8988T (cell line): Measurements from ENCODE around the gene ASPSCR1.

ENCODE experiments used
- DNase-seq: peaks from one replicate; pipeline ENCODE4 v3.0.0; 2011

ASPSCR1 gene, protein sequence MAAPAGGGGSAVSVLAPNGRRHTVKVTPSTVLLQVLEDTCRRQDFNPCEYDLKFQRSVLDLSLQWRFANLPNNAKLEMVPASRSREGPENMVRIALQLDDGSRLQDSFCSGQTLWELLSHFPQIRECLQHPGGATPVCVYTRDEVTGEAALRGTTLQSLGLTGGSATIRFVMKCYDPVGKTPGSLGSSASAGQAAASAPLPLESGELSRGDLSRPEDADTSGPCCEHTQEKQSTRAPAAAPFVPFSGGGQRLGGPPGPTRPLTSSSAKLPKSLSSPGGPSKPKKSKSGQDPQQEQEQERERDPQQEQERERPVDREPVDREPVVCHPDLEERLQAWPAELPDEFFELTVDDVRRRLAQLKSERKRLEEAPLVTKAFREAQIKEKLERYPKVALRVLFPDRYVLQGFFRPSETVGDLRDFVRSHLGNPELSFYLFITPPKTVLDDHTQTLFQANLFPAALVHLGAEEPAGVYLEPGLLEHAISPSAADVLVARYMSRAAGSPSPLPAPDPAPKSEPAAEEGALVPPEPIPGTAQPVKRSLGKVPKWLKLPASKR

DNA sequence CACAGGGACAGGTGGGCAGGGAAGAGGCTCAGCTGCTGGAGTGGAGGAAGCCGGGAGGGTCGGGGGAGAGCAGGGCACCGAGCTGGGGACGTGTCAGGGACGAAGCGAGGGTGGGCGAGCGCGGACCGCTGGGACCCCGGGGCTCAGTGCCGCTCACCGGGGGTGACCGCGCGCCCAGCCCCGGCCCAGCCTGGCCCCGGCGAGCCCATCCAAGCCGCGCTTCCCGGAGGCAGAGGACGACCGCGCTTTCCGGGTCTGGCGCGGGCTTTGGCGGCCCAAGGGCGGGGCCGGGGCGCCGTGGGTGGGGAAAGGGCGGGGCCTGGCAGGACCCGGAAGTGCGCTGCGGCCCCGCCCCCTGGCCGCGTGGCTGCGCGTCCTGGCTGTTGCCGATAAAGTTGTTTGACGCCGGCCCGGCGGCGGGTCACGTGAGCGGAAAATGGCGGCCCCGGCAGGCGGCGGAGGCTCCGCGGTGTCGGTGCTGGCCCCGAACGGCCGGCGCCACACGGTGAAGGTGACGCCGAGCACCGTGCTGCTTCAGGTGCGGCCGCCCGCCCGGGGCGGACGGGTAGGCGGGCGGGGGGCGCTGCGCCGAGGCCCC, at the start of gene ASPSCR1:
TSS of gene ASPSCR1 (plus strand) at position 419 of the 598 bp plus-strand sequence. CDS start at position 437, 18 bp downstream.
- peak; percentile 58 for DNase-seq

DNA sequence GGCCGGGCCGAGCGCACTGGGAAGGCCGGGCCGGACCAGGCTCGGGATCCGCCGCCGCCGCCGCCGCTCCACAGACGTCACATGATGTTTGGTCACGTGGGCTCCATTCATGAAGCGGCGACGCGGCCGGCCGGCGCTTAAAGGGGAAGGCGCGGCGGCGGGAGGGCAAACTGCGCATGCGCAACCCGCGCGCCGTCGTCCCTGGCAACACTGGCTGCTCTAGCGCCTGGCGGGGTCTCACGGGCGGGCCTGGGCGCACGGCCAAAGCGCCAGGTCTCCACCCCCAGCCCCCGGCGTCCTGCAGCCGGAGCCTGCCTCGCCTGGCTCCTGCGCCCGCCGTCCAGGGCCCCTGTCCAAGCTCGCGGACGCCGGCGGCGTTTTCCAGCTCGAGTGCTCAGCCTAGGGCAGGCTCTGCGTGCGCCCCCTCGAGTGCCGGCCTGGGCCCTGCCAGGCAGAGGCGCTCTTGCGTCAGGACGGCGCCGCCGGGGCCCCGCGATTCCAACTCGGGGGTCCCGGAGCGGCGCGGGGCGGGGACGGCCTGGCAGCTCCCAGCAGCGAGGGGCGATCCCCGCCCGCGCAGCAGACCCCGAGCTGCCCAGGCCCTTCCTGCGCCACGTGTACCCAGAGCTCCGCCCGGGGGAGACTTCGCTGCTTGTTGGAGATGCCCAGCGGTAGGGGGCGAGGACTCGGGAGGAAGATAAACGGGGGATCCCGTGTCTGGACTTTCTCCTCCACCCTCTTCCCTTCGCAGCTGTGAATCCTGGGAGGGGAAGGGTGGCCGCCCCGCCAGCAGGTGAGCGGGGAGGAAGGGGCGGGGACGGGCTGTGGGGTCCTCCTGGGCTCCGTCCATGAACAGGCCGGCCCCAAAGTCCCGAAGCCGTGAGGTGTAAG, 49.5 kb upstream of the ASPSCR1 start, which contains the start of gene MAFG:
TSS of gene MAFG (minus strand) at position 83 of the 891 bp plus-strand sequence. CDS start 4,550 bp downstream, outside the sequence.
- DNase-seq: peak; percentile 96

DNA sequence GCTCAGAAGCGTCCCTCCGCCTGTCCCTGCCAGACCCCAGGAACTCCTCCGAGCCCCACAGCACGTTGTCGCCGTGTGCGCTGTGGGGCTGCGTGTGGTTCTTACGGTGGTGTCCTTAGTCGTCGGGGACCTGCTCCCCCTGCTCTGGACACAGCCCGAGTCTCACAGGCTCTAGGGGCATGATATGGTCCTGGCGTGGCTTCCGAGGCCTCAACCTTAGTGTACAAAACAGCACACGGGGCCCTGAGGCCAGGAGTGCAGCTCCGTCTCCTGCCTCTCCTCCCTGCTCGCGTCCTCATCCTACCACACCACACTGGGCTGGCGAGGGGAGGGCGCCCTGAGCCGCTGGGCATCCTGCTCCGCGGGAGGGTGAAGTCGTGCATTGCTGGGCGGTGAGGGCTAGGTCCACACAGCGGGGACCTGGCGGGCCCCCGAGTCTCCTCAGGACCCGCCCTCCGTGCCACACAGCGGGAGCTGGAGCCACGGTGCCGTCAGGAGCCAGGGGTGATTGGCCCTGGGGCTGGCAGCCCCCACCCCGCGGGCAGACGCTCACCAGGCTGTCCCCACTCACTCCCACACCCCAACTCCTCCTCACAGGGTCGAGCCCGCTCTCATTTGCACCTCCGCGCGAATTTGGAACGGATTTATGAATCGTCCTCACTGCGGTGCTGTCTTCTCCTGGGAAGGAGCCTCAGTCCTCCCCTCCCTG, 48.7 kb upstream of the ASPSCR1 start:
- DNase-seq: no peak

DNA sequence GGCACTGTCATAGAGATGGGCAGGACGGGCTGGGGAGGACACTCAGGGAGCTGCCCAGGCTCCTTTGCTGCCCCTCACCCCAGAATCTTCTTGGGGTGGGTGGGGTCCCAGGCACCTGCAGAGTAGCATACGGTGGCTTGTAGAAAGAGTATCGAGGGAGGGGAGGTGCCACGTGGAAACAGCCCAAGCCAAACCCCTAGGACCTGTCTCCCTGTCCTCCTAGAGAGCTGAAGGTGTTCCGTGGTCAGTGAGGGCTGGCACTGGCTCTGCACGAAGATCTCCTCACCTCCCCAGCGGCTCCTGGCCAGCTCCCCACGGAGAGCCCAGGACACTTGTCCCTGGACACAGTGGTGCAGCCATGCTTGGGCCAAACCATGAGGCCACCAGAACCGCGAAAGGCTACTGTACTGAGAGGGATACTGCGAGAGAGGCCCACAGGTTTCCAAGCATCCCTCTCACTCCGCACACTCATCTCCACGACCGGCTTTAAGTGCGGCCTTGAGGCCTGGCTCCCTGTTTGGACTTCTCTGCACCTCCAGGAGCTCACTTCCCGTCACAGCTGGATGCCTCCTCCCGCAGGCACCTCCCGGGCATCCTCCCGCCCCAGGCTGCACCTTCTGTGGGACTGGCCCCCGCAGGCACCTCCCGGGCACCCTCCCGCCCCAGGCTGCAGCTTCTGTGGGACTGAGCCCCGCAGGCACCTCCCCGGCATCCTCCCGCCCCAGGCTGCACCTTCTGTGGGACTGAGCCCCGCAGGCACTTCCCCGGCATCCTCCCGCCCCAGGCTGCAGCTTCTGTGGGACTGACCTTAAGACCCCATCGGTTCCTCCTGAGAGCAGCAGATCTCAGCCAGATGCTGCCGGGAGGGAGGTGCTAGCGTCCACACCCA, 47.9 kb upstream of the ASPSCR1 start:
- DNase-seq: no peak

DNA sequence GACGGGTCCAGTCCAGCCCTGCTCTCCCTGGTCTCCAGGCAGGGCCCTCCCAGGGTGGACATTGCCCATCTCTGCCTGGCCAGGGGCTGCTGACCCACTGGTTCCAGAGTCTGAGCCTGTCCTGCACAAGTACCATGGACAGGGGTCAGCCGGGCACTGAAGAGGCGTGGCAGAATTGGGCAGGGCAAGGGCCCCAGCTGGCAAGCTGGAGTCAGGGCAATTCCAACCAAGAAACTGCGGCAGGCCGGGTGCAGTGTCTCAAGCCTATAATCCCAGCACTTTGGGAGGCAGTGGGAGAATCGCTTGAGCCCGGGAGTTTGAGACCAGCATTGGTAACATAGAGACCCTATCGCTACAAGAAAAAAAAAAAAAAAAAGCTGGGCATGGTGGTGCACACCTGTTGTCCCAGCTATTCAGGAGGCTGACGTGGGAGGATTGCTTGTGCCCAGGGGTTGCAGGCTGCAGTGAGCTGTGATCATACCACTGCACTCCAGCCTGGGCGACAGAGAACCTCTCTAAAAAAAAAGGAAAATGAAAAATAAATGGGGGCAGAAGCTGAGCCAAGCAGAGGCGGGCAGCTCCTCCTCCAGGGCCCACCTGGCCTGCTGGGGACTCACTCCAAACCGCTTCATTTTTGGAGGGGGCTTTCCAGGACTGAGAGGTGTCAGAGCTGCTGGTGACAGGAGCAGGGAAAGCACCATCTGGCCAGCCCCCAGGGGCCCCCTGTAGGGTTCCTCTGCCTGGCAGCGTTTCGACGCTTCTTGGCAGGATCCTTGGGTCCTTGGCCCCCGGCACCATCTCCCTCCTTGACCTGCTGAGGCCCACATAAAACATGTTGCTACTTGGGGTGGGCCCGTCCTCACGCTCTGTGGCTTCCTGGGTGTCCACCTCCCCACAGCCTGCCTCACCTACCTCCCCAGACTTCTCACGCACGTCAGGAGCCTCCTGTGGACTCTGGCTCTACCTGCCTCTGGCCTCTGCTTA, 47.0 kb upstream of the ASPSCR1 start:
- DNase-seq: no peak

DNA sequence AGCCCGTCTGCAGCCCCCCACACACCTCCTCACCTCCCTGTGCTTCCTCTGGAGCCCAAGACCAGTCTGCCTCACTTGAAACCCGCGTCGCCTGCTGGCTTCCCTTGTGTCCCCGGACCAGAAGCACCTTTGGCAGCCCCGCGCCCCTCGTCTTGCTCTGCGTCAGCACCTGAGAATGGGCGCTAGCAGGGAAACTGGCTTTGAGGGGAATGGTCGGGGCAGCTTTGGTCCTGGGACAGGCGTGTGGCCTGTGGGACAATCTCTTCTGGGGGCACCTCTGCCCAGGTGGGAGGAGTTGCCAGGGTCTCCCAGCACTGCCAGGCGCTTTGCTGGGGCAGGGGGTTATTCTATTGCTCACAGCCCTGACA, 46.3 kb upstream of the ASPSCR1 start:
- DNase-seq: no peak

DNA sequence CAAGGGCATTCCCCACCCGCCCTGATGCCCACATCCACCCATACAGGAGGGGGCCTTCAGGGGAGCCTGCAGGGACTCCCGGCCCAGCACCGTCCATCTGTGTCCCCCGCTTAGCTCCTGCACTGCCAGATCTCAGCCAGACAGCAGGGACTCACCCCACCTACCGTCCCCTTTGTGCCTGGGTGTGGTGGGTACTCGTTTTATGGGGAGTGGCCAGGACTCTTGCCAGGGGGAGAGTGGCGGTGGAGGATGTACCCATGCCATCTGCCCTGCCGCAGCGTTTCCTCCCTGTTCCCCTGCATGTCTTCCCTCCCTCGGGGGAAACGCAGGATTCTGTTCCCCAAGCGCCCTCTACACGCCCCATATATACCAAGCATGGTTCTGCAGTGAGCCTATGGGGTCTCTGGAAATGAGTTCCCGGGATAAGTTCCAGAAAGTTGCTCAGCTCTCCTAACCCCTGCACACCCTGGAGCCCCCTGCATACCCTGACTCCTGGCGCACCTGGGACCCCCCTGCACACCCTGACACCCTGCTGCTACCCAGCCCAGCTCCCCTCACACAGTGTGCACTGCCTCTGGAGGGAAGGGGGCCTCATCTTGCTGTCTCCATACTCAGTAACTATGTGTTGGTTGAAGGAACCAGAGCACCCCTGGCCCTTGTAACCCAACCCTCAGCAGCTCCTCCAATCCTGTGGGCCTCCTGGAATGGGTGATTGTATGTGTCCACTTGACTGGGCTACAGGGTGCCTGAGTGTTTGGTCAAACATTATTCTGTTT, 45.7 kb upstream of the ASPSCR1 start:
- no peak for DNase-seq

DNA sequence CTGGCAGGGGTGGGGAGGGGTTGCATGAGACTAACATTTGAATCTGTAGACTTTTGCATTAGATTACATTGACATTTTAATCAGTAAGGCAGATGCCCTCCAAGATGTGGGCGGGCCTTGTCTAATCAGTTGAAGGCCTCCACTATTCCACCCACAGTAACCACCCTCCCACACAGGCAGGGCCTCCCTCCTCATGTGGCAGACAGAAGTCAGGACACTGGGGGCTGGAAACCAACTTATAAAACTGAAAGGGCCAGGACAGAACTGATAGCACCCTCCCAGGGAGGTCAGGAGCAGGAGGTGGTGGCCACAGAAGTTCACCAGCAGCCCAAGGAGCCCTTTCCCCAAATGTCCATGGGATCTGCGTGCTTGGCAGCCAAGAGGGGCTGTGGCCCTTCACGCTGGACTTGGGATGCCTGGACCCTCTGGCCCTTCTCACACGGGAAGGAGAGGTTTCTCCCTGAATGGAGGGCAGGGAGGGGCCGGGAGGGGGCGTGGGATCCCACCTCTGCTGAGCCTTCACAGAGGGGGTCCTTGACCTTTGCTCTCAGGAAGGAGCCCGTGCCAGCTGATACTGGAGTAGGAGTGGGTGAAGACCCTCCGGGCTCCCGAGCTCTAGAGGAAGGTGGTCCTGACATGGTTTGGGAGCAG, 45.0 kb upstream of the ASPSCR1 start:
- no peak for DNase-seq

DNA sequence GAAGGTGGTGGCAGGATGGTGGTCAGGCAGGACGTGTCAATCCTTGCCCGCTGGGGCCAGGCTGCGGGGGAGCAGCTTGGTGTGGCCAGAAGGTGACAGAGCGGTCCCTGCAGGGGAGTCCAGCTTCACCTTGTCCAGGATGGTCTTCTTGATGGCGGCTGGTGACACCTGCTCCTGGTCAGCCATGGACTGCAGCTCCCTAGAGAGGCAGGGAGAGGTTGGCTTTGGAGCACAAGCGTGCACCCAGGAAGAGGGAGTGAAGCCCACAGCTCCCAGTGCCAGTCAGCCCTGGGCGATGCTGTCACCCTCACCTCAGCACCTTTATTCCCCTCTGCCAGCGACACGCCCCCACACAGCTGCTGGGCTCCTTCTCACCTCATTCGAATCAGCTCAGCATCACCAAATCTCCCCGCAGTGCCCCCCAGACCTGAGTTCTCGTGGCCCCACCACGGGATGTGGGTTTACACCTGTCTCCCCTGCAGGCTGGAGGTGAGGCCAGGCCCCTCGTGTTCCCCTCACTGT, 44.2 kb upstream of the ASPSCR1 start:
- DNase-seq: no peak

DNA sequence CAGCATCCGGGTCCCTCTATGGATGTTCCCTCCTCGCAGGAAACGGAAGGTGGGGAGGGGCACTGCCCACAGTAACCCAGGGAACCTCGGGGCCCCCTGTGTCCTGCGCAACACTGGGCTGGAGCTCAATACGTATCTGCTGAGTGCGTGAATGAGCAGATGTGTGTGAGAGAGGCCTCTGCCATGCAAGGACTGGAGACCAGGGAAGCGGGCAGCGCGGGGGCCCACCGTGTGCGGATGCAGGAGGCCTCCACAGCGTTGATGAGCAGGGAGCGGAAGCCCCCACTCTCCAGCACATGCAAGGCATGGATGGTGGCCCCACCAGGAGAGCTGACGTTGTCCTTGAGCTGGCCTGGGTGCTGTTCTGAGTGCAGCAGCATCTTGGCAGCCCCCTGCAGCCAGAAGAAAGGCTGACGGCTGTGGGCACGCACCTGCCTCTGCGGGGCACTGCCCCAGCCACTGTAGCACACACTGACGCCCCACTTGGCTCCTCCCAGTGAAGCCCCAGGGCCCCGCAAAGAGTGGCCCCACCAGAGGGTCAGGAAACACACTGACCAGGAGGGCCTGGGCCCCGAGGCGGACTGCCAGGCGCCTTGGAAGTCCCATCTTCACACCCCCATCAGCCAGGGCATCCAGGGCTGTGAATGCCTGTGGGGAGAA, 43.2 kb upstream of the ASPSCR1 start:
- DNase-seq: no peak

DNA sequence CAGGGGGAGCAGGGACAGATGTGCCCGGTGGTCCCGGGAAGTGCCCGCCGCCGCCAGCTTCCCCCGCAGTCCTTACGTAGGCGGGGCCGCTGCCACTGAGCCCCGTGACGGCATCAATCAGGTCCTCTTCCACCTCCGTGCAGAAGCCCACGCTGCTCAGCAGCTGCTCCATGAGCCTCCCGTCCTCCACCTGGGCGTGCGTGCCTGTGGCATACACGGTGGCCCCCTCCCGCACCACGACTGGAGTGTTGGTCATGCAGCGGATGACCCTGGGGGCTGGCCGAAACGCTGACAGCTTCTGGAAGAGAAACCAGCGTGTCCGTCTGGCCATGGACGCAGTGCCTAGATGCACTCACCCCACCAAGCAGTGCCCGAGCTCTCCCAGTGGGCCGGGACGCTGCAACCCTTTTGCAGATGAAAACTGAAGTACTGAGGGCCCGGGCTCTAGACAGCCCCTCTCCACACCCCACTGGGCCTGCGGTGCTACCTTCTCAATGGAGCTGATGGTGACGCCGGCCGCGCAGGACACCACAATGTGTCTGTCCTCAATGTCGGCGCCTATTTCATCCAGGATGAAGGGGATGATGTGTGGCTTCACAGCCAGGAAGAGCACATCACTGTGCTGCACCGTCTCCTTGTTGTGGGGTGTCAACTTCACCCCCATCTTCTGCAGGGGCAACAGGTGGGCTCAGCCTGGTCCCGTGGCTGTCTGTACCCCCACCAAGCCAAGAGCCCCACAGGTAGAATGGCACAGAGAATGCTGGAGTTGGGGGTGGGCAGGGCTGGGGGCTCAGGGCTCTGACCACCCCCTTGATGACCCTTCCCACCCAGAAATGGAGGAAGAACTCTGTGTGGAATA, 42.4 kb upstream of the ASPSCR1 start:
- DNase-seq: no peak

DNA sequence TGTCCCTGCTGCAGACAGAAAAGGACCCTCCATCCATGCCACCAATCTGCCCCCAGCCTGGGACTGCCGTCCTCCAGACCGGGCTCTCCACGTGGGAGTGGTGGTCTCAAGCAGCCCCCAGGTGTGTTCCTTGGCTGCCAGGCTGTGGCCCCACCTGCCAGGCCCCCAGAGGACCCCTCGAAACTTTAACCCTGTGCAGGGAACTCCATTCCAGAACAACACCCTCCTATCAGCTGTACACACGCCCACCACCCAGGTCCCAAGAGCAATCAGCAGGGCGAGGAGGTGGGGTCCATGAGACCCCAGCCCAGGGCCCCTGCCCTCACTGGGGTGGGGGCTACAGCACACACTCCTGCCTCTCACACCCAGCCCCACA, 41.7 kb upstream of the ASPSCR1 start:
- DNase-seq: no peak

DNA sequence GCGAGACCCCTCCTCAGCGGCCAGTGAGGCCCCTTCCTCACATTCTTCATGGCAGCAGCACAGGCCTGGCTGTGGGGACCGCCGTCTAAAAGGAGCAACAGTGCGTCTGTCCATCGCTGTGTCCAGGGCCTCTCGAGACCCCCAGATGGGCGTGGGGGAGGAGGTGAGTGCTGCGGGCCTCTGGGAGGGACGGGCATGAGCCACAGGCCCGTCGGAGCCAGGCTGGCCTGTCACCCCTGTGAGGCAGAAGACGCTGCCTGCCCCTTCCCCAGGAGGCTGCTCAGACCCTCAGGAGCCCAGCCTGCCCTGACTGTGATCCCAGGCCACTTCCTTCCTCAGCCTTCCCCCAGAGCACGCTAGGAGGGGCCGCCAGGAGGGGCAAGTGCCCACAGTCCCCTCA, 38.2 kb upstream of the ASPSCR1 start:
- no peak for DNase-seq

DNA sequence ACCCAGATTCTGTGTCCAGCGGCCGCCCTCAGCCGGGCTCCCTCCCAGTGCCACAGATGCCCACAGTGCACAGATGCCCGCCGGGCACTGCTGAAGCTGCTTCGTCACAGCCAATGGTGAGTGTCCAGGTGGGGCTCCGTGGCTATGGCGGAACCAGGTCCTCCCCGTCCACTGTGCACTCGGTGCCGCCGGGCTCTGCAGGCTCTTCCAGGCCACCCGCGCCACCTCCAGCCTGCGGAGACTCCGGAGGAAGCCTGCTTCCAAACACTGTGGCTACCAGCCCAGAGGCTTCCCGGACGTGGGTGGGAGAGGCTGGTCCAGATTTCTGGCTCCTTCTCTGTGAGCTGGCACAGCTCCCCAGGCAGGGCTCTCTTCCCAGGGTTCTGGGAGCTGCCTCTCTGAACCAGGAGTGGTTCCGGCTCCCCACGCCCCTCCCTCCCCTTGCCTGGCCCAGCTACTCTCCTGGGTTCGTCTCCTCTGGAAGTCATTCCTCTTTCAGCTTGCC, 37.5 kb upstream of the ASPSCR1 start:
- no peak for DNase-seq

DNA sequence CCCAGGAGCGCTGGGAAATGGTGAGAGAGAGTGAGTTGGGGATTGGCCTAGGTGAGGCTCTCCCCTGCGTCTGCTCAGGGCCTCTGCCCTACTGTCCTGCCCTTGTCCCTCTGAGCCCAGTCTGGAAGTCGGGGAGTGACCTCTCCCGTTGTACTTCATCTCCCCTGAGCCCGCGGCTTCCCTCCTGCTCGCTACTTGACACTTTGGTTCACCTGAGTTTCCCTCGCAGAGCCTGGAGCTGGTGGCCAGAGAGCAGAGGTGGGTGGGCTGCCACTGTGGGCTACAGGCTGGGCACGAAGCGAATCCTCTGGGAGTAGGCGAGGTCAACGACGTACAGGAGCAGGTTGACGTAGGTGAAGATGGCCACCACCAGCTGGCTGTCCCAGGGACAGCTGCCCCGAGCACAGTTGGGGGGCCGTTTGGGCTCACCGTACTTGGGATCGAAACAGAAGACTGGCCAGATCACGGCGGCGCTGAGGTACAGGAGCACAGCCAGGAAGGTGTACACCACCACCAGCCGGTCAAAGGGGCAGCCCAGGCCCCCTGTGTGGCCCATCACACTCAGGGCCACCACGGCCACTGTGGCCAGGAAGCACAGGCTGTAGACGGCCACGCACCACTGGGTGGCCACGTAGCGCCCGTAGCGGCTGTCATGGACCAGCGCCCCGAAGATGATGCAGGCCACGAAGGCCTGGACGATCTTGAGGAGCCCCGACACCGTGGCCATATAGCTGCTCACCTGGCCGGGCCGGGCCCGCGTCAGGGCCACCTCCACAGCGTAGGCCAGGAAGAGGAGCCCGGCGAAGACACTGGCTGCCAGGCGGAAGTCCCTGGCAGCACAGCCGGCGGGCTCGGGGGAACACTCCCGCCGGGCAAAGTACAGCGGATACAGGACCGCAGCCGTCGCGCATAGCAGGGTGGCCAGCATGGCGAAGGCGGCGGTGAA, 36.6 kb upstream of the ASPSCR1 start:
- DNase-seq: no peak
